ENCODE results near the gene L3MBTL4.

The L3MBTL4 gene

DNA sequence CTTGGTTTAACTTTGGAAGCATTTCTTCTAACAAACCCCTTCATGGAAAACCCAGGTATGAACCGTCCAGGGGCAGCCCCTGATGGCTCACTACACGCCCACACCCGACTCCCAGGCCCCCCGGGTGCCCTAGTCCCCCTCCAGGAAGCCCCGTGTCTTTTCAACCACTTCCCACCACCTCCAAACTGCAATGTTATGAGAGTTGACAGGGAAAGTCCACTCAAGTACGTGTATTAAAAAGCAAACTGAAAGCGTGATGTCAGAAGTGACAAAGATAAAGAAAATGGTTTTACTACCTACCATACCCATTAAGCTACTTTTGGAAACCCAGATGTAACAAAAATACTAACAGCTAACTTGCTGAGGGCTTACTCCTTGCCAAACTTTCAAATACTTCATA, 51.5 kb downstream of the L3MBTL4 start:
- no peak for DNase-seq (ENCODE audit: low read depth in 2 of 2)

DNA sequence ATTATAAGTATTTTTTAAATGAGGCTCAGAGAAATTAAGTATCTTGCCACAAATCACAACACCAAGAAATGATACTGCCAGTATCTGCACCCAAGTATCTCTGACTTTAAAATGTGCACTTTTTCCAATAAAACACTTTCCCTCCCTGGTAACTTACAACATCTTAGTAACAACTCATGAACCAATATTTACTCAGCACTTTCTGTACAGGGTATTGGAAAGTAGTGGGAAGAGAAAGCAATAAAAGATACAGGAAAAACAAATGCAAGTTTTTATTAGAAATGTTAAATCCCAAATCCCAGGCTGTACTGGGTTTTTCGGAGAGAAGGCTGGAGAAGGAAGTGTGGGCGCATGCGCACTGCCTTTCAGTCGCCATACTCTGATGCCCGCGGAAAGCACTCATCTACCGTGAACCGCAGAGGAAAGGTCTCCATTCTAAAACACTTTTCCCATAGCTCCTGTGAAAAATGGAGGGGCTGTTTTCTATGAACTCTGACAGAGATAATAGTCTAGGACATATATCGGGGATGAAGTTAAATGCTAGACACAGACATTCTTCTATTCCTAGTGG, 52.1 kb downstream of the L3MBTL4 start:
- no peak for DNase-seq (ENCODE audit: low read depth in 2 of 2)

DNA sequence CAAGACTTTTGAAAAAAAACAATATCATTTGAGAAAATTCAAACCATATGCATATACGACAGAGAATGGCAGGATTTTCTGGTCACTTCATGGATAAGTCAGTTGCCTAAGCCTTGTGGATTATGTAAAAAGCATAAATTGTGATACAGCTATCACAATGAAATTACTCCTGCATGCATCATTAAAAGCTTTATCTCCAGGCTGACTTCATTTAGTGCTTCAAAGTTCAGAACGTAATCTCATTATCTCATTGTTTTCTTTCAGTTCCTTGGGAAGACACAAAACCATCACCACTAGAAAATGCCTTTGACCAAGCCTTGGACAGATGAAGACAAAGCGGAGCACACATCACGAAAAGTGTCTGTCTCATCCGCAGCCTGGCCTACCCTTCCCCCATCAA, 57.0 kb downstream of the L3MBTL4 start:
- no peak for DNase-seq (ENCODE audit: low read depth in 2 of 2)

DNA sequence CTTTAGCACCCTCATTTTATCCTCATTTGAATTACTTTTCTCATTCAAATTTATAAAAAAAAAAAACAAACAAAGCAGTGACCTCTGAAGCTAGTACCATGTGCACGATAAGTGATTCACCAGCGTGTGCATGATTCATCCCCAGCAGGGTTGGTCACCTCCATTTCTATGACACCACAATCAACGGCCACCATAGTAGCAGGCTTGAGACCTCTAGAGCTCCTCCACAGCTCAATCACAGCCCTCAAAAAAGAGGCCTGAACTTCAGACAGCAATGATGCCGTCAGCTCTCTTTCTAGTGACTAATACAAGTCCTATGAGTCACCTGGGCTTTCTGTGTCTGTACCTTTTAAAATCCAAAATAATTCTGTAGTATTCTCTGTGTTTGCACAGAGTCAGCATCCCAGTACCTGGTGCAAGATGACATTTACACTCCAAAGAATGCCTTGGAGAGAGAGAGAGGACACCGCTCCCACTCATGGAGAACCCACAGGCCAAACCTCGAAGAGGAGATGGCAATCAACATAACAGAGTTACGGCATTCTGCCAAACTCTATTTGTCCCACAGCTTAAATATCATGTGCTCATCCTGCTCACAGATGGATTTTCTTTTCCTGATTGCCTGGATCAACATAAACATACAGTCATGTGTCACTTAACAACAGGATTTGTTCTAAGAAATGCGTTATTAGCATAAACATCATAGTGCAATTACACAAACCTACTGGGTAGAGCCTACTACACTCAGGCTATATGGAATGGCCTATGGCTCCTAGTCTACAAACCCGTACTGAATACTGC, 58.7 kb downstream of the L3MBTL4 start:
- no peak for DNase-seq (ENCODE audit: low read depth in 2 of 2)

DNA sequence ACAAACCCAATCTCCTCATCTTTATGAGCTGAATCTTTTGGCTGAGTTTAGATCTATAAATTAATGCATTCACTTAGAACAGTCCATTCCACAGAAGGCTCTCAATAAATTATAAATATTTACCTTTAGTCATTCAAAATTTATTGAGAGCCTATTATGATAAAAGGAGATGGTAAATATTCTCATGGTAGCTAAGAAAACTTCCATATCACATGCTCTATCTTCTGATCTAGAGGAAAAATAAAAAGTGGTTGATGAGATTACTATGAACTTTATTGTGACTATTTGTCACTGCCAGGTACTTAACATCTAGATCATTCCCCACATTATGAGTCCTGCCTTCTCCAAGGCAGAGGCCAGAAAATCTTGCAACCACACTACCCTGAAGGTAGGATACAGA, 62.4 kb downstream of the L3MBTL4 start:
- no peak for DNase-seq (ENCODE audit: low read depth in 2 of 2)

DNA sequence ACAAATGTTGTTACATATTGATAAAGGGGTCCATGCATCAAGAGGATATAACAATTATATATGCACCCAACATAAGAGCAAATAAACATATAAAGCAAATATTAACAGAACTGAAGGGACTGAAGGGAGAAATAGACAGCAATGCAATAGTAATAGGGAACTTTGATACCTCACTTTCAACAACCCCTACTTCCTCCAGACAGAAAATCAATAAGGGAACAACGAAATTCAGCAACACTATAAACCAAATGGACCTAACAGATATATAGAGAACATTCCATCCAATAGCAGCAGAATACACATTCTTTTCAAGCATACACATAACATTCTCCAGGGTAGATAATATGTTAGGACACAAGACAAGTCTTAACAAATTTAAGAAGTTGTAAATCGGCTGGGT, 71.7 kb downstream of the L3MBTL4 start:
- no peak for DNase-seq (ENCODE audit: low read depth in 2 of 2)

DNA sequence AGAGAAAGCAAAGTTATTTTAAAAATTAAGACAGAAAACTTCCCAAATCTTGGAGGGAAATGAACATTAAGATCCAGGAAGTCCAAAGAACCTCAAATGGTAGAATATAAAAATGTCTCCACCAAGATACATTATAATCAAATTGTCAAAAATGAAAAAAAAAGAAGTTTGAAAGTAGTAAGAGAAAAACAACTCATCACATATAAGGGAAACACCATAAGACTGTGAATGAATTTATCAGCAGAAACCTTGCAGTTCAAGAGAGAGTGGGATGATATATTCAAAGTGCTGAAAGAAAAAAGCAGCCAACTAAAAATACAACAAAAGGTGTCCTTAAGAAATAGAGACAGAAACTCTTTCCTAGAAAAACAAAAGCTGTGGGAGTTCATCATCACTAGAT, 73.0 kb downstream of the L3MBTL4 start:
- DNase-seq (ENCODE audit: low read depth in 2 of 2), result no peak

DNA sequence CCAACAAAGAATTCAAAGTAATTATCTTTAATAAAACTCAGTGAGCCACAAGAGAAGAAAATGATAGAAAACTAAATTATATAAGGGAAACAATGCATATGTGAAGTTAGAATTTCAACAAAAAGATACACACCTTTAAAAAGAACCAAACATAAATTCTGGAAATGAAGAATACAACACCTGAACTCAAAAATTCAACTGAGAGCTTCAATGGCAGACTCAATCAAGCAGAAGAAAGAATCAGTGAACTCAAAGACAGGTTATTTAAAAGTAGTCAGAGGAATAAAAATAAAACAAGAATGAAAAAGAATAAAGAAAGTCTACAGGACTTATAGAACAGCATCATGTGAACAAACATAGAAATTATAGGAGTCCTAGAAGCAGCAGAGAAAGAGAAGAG, 73.4 kb downstream of the L3MBTL4 start:
- DNase-seq (ENCODE audit: low read depth in 2 of 2), result no peak

DNA sequence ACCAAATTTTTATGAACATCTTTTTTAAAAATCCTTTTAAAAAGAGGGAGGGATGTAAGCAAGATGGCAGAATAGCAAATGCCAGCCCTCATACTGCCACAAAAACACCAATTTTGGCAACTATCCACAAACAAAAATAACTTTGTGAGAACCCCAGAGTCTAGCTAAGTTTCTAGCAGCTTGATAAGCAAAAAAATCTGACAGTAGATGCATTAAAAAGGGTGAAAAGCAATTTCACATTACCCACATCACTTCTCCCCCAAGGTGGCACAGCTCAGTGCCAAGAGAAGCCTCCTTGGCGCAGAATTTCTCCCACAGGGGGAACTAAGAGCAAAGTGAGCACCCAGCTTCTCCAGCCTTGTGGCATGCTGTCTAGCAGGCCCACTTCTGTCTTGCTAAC, 74.6 kb downstream of the L3MBTL4 start:
- DNase-seq (ENCODE audit: low read depth in 2 of 2), result no peak

DNA sequence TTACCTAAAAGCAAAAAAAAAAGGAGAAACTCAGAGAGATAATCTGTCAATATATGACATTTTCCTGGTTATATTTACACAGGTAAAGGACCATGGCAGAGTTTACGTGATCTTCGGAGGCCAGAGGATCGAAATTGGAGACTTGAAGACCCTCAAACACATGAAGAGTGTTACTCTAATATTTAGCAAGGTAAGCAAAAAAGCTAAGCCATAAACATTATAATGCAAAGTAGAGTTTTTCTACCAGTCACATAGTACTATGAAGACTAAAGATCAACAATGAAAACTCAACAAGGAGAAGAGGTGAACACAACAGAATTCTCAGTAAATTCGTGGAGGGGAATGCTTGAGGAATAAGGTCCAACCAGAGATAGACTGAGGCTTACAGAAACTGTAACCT, 78.5 kb downstream of the L3MBTL4 start:
- no peak for DNase-seq (ENCODE audit: low read depth in 2 of 2)

DNA sequence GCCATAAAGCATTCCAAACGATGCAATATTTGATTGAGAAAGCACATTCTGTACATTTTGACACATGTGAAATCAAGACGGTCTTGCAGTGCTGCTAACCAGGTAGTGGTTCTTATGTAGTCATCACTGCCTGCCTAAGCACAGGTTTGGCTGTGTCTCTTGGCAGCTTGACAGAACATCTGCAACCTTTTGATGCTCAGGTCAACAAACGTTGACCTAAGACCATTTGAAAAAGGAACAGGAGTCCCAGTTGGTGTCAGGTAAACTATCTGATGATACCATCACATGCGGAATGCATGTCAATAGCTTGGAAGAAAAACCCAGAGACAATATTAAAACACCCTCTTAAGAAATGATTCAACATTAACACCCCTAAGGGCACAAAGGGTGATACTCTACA, 80.7 kb downstream of the L3MBTL4 start:
- no peak for DNase-seq (ENCODE audit: low read depth in 2 of 2)

DNA sequence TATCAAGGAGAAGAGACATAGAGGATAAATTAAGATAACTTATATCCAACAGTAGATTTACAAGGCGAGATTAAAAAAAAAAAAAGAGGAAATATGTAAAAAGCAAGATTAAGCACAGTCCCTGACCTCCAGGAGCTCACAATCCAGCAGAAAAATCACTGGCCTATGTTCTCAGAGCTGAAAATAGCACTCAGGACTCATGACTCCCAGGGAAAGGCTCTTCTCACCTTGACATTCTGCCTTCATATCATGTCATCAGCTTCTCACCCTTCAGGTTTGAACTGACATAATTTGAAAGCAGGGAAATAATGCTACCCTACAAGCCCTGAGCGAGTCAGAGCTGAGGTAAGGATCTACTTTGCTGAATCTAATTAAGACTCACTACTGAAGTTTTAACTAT, 82.8 kb downstream of the L3MBTL4 start:
- DNase-seq (ENCODE audit: low read depth in 2 of 2), result no peak

DNA sequence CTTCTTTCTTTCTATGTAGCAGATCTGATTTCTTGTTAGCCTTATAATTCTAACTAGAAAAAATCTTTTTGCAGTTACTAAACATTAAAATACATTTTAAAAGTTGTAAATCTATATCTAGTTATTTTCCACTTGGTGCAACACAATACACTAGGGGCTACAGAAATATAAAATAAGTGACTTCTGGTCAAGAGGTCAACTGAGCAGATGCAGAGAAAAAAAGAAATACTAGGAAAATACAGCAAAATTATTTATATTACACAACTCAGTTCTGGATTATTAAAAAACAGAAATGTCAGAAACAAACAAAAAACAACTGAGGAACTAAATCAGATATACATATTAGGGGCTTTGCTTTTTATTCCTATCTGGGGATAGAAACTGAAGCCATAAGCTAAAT, 83.9 kb downstream of the L3MBTL4 start:
- no peak for DNase-seq (ENCODE audit: low read depth in 2 of 2)

DNA sequence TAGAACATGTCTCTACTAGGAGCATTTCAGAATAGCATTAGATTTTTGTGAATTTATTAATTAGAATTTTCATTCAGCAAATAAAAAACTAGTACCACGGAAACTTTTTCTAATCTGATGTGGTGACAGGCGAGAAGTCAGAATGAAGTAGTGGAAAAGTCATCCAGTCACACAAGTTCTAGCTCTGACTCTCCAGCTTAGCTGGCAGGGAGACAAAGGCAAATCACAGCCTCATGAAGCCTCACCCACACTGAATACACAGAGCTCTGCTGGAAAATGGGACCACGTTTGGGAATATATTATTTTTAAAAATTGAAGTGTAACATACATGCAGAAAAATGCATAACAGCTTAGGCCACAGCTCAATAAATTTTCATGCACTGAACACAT, 86.1 kb downstream of the L3MBTL4 start:
- DNase-seq (ENCODE audit: low read depth in 2 of 2), result no peak

DNA sequence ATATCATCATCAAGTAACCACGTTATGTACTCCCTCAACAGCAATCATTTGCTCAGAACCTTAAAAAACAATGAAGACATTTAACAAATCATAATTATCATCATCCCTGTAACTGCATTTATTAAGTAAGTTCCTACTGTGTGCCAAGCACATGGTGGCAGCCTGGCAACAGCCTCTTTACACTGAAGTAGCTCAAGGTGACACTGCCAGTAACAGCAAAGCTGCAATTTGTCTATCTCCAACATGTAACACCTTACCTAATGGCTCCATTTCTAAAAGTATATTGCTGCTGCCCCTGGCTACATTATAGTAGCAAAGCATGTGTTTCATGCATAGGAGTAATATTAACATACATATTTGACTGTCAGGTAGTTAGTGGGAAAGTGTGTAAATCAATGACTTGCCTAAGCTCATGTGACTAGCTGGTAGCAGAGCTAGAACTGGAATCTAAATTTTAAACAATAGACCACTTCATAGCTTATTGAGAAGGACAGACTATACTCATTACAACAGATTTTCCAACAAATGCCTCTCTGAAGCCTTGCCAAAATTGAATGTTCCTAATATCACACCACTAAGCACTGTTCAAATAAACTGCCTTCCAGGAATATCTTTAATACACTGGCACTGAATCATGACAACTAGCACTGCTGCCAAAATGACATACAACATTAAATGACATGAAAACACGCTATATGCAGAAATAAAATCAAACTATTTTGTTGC, 86.7 kb downstream of the L3MBTL4 start:
- DNase-seq (ENCODE audit: low read depth in 2 of 2), result no peak

DNA sequence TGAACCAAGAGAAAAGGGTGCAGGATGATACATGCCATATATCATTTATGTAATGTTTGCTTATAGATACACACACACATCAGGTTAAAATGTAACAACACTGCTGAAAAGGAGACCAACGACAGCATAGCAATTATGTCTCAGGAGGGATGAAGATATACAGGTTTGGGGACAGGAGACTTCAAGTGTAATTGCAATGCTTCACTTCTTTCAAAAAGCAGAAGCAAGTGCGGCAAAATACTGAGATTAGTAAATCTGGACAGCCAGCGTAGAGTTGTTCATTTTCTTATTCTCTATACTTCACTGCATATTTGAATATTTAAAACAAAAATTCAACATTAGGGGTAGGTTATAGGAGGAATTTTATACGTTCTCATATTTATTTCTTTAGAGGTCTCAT, 87.2 kb downstream of the L3MBTL4 start:
- no peak for DNase-seq (ENCODE audit: low read depth in 2 of 2)

DNA sequence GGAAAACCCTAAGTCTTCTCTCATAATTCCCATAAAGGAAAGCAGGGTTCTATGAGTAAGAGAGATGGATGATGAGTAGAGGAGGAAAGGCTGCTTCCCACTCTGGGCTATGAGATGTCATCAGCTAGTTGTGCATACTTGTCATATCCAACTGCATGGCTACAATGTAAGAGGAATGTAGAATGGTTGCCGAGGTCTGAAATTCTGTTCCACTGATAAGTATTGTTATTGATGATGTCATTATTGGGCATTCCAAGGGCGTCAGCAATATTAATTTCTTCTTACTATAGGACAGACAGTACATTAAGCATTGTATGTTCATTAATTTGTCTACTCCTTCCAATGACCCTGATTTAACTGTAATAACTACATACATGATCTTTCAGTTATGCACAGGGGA, 88.1 kb downstream of the L3MBTL4 start:
- DNase-seq (ENCODE audit: low read depth in 2 of 2), result no peak

DNA sequence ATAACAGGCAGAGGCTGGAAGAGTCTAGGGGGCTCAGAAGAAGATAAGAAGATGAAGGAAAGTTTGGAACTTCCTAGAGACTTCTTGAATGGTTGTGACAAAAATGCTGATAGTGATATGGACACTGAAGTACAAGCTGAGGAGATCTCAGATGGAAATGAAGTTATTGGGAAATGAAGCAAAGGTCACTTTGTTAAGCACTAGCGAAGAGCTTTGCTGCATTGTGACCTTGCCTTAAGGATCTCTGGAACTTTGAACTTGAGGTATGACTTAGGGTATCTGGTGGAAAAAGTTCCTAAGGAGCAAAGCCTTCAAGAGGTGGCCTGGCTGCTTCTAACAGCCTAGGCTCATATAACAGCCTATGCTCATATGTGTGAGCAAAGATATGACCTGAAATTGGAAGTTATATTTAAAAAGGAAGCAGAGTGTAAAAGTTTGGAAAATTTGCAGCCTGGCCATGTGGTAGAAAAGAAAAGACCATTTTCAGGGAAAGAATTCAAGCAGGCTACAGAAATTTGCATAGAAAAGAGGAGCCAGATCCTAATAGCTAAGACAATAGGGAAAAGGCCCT, 91.3 kb downstream of the L3MBTL4 start:
- DNase-seq (ENCODE audit: low read depth in 2 of 2), result no peak

DNA sequence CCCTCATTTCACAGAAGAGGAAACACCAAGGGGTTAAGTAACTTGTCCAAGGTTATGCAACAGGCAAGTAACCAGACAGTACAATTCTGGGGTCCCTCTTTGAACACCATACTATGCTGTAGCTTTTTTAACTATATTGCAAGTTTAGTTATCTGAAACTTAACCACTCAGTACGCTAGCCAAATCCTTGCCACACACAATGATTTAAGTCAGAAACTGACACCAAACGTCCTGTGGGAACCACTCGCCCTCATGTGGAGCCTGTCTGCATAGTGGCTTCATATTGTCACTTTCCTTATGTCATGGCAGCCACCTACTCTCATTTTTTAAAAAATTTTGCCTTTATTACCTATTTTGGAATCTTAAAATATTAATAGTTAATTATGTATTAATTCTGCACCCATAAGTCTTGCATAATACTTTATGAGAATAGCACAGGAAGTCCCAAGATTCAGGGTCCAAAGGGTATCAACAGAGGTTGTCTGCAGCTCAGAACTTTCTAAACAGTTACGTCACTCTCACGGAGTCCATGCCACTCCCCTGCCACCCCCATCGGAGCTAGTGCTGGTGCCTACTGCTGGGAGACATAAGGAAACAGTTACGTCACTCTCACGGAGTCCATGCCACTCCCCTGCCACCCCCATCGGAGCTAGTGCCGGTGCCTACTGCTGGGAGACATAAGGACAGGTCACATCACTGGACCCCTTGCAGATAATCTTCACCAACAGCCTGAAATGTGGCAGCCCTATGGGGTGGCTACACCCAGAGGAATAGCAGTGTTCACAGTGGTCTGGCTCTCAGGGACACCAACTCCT, 99.0 kb downstream of the L3MBTL4 start:
- no peak for DNase-seq (ENCODE audit: low read depth in 2 of 2)

DNA sequence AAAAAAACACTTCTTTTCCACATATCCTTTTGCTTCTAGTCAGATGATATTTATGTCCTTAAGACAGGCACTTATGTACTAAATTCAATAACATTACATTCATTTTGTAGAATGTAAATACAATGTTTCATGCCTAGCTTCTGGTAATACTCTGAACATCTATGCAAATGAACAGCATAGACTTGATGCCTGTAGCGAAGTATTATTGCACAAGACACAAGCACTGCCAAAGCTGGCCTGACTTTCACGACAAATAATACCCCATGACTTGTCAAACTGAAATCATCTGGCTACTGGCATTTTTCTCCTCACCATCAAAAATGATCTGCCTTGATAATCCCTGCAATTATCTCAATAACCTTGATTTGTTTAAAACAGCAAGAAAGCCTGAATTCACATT, 101.3 kb downstream of the L3MBTL4 start:
- no peak for DNase-seq (ENCODE audit: low read depth in 2 of 2)

DNA sequence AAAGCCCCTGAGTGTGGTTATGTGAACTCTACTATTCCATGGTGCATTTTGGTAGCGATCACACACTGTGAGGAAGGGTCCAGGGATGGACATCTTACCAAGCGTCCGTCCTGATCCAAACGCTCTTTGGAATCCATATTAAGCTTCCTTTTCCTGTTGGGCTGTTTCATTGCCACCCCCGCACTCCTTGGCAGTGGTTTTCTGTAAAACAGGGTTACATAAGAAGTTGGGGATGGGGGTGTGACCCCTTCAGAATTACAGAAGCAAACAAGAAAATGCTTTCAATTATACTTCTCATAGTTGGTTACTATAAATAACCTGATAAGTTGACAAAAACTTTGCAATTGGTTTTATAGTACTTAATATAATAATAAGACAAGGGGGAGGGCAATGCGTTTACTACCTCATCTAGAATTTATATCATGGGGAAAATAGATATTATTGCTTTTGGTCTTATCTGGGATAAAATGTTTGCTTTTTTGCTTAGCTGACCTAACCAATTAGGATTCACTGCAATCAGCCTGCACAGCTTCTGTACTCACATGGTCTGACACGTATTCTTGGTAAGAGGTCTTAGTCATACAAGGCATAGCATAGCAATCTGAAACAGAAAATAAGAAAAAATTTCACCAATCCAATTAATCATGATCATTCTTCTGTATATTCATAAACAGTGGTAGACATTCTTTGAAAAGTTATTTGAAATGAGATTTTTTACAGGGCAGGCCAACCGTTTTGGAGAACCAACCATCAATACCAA, 103.1 kb downstream of the L3MBTL4 start:
- DNase-seq (ENCODE audit: low read depth in 2 of 2), result no peak
